ENCODE measurements around the gene GCH1.

- TF ChIP-seq EP300 (IDR thresholded peaks at IDR 0.05) (no peak), POLR2AphosphoS5 (IDR thresholded peaks at IDR 0.05) (no peak), CTCF (IDR thresholded peaks at IDR 0.05) (no peak)
Measured at GRCh38 chr14:54901380-54902142, 1.1 kb downstream of the GCH1 start.

All from gastroesophageal sphincter (tissue), 3 donors.